GM18861 (cell line): Measurements from ENCODE around the gene SLC26A8.
"Not testable (repeated sequence)": the region's sequence is repeated elsewhere in the genome, so short reads cannot be mapped to it uniquely, and the experiment has no call there.

Experiments used
- ATAC-seq: cut with Tn5 transposase; IDR thresholded peaks from one replicate; pipeline ENCODE4 v1.9.1; 2021; ENCODE audit not compliant: unreplicated experiment

Gene SLC26A8

DNA sequence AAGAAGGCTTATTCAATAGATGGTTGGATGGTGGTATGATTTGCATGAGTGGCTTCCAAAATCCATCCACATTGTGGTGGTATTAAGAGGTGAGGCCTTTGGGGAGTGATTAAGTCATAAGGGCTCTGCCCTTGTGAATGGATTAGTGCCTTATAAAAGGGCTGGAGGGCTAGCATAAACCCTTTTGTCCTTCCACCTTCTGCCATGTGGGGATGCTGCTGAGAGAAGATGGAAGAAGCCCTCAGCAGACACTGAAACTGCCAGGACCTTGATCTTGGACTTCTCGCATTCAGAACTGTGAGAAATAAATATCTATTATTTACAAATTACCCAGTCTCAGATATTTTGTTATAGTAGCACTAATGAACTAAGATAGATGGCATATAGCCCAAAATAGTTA, 75.7 kb downstream of the SLC26A8 start:
- ATAC-seq = no peak

DNA sequence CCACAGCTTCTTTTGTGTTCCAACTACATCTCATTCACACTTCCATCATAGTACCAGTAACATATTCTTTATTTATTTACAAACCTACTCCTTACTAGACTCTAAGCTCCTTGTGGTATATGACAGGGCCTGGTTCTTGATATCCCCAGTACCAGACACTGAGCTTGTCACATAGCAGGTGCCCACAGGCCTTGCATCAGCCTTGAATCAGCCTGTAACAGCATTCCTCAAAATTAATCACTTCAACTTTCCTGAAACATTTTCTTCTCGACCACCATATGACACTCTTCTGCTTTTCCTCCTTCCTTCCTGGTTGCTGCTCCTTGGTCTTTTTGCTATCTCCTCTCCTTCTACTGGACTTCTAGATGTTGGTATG, 78.8 kb downstream of the SLC26A8 start:
- no peak for ATAC-seq

DNA sequence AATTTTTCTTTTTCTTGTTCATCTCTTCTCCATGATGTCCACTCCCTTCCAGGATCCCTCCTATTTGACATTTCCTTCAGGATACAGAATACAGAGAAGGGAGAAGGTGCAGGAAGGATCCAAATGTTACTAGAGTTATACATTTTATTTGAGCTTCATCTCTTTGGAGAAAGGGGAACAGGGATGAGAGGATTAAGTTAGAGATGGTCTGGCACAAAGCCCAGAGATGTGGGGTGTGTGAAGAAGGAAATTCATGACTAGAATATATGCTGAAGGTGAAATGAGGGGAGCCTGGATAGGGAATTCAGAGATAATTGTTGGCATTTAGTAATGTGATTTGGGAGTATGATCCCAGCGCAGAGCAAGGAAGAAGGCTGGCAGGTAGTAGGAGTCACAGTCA, 81.1 kb downstream of the SLC26A8 start:
- ATAC-seq = no peak

DNA sequence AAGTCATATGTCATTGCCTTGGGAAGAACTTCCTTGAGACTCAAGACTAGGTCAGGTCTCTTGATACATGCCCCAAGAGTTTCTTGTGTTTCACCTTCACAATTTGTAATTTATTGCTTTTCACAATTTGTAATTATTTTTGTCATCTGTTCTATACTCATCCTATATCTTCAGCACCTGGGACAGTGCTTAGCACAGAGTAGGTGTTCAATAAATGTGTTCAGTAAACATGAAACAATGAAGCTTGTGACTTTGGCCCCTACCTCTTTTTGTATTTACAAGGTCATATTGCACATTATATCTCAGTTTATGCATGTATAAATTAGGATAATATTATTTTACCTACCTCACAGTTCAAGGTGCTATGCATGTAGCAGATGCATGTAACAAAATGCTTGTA, 82.1 kb downstream of the SLC26A8 start:
- ATAC-seq = no peak

DNA sequence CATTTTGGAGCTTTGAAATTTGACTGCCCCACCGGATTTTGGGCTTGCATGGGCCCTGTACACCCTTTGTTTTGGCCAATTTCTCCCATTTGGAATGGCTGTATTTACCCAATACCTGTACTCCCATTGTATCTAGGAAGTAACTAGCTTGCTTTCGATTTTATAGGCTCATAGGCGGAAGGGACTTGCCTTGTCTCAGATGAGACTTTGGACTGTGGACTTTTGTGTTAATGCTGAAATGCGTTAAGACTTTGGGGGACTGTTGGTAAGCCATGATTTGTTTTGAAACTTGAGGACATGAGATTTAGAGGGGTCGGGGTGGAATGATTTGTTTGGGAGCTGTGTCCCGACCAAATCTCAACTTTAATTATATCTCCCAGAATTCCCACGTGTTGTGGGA, 83.3 kb downstream of the SLC26A8 start:
- ATAC-seq = not testable (repeated sequence)

DNA sequence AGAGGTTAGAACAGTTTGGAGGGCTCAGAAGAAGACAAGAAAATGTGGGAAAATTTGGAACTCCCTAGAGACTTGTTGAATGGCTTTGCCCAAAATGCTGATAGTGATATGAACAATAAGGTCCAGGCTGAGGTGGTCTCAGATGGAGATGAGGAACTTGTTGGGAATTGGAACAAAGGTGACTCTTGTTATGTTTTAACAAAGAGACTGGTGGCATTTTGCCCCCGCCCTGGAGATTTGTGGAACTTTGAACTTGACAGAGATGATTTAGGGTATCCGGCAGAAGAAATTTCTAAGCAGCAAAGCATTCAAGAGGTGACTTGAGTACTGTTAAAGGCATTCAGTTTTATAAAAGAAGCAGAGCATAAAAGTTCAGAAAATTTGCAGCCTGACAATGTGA, 84.4 kb downstream of the SLC26A8 start:
- ATAC-seq = not testable (repeated sequence)

DNA sequence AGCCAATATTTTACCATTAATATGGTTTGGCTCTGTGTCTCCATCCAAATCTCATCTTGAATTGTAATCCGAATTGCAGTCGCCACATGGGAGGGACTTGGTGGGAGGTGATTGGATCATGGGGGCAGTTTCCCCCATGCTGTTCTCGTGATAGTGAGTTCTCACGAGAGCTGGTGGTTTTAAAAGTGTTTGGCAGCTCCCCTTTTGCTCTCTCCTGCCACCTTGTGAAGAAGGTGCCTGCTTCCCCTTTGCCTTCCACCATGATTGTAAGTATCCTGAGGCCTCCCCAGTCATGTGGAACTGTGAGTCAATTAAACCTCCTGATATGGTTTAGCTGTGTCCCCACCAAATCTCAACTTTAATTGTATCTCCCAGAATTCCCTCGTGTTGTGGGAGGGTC, 85.2 kb downstream of the SLC26A8 start:
- ATAC-seq = not testable (repeated sequence)

DNA sequence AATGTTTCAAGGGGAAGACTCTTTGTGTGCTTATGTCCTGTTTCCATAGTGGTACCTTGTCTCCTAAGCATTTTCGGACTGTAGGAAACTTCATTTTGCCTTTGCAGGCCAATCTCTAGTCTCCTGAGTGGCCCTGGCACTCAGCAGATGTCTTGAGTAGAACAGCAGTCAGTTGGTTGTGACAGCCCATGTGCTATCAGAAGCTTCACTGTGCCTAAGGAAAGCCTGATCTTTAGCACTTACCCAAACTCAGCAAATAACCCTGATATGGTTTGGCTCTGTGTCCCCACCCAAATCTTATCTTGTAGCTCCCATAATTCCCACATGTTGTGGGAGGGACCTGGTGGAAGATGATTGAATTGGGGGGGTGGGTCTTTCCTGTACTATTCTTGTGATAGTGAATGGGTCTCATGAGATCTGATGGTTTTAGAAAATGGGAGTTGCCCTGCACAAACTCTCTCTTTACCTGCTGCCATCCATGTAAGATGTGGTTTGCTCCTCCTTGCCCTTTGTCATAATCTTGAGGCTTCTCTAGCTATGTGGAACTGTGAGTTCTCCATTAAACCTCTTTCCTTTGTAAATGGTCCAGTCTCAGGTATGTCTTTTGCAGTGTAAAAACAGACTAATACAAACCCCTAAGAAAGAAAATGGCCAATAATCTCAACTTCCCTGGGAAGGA, 87.6 kb downstream of the SLC26A8 start:
- ATAC-seq = no peak

DNA sequence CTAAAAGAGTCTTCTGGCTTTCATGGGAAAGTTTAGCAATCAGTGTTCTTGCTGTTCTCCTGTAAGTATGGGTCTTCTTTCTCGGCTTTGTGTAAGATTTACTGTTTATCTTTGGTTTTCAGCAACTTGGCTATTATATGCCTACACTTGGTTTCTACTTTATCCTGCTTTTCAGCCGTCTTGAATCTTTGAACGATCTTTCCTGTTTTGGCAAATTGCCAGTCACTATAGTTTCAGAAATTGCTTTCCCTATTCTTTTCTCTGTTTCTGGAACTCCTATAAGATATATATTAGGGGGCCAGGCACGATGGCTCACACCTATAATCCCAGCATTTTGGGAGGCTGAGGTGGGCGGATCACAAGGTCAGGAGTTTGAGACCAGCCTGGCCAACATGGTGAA, 89.0 kb downstream of the SLC26A8 start:
- ATAC-seq = no peak

DNA sequence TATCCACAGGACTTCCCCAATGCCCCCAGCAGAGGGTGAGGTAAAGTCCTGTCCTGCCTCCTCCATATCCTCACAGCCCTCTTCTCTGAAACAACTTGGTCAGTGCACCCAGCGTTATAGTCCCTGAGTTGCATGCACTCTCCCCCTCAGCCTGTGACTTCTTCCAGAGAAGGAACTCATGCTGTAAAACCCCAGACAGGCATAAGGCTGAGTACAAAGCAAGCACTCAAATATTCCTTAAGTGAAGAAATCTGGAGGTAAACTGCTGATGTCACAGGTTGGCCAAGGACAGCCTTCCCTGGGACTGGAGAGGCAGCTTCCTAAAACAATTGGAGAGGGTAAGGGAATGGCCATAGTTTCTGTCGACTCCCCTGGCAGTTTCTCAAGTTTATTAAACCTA, 90.6 kb downstream of the SLC26A8 start:
- no peak for ATAC-seq

DNA sequence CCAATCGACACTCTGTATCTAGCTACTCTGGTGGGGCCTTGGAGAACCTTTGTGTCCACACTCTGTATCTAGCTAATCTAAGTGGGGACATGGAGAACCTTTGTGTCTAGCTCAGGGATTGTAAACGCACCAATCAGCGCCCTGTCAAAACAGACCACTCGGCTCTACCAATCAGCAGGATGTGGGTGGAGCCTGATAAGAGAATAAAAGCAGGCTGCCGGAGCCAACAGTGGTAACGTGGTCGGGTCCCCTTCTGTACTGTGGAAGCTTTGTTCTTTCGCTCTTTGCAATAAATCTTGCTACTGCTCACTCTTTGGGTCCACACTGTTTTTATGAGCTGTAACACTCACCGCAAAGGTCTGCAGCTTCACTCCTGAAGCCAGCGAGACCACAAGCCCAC, 92.6 kb downstream of the SLC26A8 start:
- ATAC-seq = not testable (repeated sequence)

DNA sequence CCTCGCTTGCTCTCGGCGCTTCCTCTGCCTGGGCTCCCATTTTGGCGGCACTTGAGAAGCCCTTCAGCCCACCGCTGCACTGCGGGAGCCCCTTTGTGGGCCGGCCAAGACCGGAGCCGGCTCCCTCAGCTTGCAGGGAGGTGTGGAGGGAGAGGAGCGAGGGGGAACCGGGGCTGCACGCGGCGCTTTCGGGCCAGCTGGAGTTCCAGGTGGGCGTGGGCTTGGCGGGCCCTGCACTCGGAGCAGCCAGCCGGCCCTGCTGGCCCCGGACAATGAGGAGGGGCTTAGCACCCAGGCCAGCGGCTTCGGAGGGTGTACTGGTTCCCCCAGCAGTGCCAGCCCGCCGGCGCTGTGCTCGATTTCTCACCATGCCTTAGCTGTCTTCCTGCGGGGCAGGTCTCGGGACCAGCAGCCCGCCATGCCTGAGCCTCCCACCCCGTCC, 93.3 kb downstream of the SLC26A8 start:
- ATAC-seq = no peak

DNA sequence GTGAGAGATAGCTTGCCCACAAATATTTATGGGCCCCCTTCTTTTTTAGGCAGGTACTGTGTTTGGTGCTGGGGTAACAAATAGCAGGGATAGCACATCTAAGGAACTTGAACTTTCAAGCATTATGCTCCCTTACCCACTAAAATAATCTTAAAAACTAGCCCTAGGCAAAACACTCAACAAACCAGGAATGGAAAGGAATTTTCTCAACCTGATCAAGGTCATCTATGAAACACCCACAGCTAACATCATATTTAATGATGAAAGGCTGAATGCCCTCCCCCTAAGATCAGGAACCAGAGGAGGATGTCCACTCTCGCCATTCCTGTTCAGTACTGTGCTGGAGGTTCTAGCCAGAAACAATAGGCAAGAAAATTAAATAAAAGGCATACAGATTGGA, 94.8 kb downstream of the SLC26A8 start:
- no peak for ATAC-seq

DNA sequence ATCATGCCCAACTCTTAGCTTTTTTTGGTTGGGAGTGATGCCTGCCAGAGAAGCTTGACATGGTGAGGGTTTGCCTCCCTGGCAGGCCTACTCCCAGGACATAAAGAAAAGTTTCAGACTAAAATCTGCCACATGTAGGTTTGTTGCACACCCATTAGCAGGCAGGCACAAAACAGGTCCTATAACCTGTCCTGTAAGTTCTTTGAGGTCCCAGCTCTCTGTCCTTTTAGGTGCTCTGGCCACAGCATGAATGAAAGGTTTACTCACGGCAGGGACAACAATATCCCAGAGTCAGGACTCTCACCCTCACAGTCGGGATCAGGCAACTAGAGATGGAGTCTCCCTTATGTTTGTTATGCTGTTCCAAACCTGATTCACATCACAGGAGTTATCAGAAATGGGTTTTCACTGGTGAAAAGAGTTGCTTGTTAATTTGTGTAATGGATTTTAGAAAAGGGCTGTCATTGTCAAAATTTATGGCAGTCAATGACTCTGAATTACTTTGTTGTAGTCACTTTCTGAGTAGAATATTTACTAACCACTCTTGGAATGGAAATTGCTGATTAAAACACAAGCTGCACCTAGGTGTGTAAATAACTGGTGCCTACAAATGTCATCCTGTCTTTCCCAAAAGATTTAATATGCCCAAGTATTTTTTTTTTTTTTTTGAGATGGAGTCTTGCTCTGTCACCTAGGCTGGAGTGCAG, 97.8 kb downstream of the SLC26A8 start:
- no peak for ATAC-seq

DNA sequence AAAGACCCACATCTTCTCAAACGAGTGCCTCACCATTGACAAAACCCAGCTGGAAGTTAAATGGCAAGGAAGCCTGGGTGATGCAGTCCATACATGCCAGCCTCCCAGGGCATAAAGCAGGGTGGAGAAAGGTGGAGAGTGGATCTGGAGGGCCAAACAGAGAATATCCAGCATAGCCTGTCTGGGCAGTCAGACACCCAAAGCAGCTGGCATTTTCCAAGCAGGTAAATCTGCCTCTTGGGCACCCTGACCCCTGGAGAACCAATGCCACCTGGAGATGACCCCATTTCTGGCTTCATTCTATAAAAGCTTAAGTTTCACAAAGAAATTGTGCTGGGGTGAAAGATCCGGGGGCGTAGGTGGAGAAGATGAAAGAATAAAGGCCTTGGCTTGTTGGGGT, 98.5 kb downstream of the SLC26A8 start:
- no peak for ATAC-seq

DNA sequence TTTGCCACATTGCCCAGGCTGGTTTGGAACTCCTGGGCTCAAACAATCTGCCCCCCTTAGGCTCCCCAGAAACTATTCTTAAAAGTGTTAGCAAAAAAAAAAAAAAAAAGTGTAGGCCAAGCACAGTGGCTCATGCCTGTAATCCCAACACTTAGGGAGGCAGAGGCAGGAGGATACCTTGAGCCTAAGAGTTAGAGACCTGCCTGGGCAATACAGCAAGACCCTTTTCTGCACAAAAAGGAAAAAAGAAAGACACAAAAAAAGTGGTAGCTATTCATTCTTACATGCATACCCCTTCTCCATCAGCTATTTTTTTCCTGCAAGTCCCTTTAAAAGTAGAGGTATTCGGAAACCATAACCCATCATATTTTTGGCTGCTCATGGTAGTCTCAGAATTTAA, 100.3 kb downstream of the SLC26A8 start:
- no peak for ATAC-seq

DNA sequence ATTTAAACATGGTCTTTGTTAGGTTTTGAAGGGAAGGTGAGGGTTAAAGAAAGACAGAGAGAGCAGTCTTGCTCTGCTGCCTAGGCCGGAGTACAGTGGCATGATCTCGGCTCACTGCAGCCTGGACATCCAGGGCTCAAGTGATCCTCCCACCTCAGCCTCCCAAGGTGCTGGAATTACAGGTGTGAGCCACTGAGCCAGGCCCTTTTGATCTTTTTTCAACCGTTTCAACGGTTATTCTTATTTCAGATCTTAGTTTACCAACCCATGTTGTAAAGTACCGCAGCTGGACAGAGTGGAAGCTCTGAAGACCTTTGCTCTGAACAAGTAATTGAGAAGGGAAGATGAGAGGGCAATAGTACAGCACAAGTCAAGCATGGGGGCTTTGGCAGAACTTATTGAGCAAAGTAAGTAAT, 102.3 kb downstream of the SLC26A8 start:
- ATAC-seq = no peak

DNA sequence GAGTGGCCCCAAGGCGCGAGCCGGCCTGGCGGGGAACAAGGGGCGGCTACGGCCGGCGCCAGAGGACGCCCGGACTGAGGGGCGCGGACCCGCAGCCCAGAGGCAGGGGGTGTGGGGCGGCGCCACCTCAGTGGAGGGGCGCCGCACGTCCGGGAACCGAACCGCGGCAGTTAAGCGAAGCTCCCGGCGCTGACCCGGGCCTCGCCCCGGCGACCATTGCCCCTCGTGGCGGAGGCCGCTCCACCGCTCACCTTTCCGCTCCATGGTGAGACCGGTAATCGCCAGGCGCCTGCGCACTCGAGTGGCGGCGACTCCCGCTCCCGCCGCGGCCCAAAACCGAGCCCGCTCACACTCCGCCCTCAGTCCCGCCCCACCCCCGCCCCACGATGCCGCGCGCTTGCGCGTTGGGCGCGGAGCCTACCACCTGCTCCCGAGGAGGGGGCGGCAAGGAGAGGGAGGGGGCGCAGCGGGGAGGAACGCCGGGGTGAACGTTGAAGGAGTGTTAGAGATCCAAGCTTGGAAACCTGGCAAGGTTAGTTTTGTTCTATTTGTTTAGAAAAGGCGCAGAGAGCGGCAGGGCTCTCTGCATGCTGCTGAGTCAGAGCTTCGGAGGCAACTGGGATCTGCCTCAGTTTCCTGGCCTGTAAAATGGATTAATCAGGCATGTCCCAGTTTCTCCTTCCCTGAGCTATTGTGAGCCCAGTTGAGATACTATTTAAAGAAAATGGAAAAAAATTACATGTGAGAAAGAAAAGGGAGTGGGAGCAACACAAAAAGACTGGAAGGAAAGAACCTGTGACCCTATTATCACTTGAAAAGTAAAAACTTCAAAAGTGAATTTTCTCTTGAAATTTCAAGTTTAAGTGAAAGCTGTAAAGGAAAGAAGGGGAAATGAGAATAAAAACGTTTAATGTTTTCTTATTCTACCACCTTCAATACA, 103.4 kb downstream of the SLC26A8 start, which contains the start of gene SRPK1:
SRPK1 (minus strand) TSS at position 306 of the 940 bp plus-strand sequence; CDS start at position 264, 42 bp downstream.
- ATAC-seq = peak; percentile 50

DNA sequence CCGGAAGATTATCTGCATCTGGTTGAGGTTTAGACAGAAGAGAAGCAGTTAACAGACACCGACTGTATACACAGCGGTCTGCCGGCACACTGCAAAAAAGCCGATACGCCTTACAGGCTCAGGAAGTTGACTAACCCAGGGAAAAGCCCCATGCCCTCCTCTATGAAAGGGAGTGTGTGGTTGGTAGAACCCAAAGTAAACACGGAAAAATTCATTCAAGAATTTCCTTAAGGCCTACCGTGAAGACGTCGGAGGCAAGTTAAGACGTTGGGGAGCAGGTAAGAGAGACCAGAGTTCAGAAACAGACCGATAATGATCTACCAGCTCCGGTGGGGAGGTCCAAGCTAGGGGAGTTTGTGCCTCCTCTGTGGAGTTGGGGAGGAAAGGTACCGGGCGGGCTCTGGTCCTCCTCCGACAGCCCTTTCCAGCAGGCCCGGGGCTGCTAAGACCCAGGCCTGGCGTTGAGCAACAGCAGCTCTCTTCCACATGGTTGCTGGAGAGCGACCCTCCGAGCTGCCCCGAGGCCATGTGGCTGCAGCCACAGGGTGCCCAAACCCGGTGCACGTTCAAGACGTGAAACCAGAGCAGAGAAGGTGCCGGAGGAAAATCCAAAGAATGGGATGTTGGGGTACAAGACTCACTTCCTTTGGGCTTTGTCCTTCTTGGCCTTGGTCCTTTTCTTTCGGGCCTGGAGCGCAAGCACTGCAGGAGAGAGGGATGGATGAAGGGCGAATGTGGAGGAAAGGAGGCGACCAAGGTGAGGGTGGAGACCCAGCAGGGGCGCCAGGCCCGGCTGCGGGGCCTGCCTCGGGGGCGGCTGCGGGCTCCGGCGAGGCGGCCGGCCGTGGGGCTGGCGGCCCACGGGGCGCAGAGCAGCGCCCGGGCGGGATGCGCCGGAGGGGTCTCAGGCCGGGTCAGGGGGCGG, 104.4 kb downstream of the SLC26A8 start:
- ATAC-seq = peak; percentile 27

DNA sequence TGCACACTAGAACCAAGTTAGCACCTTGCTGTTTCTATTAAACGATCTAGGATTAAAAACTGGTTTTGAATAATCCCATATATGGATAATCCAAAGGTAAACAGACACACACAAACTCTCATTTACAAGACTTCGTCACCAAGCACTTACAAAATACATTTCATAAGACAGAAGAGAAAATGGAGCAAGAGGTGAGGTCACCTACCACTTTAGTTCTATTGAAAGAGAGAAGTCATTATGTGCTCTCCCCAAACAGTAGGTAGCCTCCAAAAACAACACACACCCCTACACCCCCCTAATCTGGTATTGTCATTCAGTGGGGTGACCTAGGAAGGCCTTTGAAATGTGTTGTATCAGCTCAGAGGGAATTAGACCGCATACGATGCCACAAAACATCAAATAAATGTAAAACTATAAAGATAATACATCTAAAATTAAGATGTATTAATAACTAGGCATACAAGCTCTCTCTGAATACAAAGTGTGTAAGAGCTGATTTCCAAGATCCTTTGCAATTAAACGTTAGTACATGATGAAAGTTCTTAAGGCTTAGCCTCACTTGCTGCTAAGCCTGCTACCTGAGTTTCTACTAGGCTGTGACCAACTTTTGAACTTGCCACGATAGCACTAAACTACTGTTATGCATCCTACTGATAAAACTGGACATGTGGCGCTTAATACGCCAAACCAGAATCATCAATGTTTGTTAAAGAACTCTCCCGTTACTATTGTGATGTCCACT, 105.2 kb downstream of the SLC26A8 start:
- peak; percentile 20 for ATAC-seq
